ENCODE measurements around the gene CCT6B. TPM values are rescaled to one million over a fixed set of nuclear protein-coding genes. Genes with fewer than 3 reads are reported as not detected.

Gene CCT6B
- total and polyA plus RNA-seq, 9 of the 15 experiments (the other 6 are each of a cell fraction or from before 2014, with no cell fraction given) = 0.25 to 0.91 (median 0.58) TPM

GRCh38 chr17:34974794-34975785 is 13.8 kb upstream of the CCT6B start:
- DNase-seq (ENCODE audit: extremely low read depth in 1 of 4, low spot score in 3 of 4) = no peak
- Histone ChIP-seq H4K20me1 (replicated peaks; ENCODE audit: control insufficient read depth, insufficient read depth, low read length) (no peaks in the 10 kb centered on the region), H2AFZ (ENCODE audit: low read depth, low read length) (no peak overlapping the region), H3K36me3 (ENCODE audit: control insufficient read depth, insufficient read depth, low read length) (no peaks in the 10 kb centered on the region), H3K9me1 (ENCODE audit: control insufficient read depth, insufficient read depth, low read length) (no peaks in the 10 kb centered on the region), H3K9ac (ENCODE audit: insufficient read depth in 1 of 2, low read depth in 2 of 2, low read length in 2 of 2) (no peak overlapping the region), H3K9me3 (replicated peaks; ENCODE audit: control insufficient read depth, insufficient read depth, low read depth, low read length) (no peaks in the 10 kb centered on the region), H3K27ac (ENCODE audit: extremely low read depth, low read depth, low read length) (no peak overlapping the region), H3K27me3 (ENCODE audit: control insufficient read depth in 2 of 2, insufficient read depth in 2 of 2, low read length in 2 of 2) (no peaks in the 10 kb centered on the region), H3K4me3 (no peak overlapping the region), H3K4me1 (replicated peaks in 1 of 2; ENCODE audit: control insufficient read depth in 2 of 2, insufficient read depth in 2 of 2, low read length in 2 of 2) (peaks cover under 1 to 11% of the 10 kb centered on the region in 2 experiments; a peak in 3 of 5 replicates), H3K4me2 (ENCODE audit: insufficient read depth, low read length) (no peak overlapping the region), H3K79me2 (ENCODE audit: control insufficient read depth, insufficient read depth, low read length) (no peaks in the 10 kb centered on the region)
- POLR2A ChIA-PET = interaction anchor here (0.6 to 2.2 kb wide), 5 partner anchors 9 to 109 kb away, joined by 3 to 13 read pairs (median 5); partner anchors contain the start of genes CCT6B and ZNF830
- CTCF ChIA-PET (ENCODE audit: low intra/inter-chr PET ratio) = no interaction called here
- no TSS peak for BruUV-seq (replicated peaks)
- 44% methylated on average over 3 of the region's 3 CpGs for WGBS (ENCODE audit: insufficient coverage, low coverage, missing lambda C conversion rate)
- in situ Hi-C loops (cut with MboI) (no loop called here), intact Hi-C loops (cut with micrococcal nuclease) (no loop called here)
- FAIRE-seq = no peak
- no peak for ATAC-seq
- TF ChIP-seq JUN (IDR thresholded peaks at IDR 0.05; ENCODE audit: borderline replicate concordance, low read depth, low read length) = 0 out of 2 replicates have a peak, but pooled peaks have one; percentile 40
- TF ChIP-seq JUN (CRISPR knock-in tag; IDR thresholded peaks at IDR 0.05; ENCODE audit: borderline replicate concordance) = no peak
- peak; percentile 91 for TF ChIP-seq TFE3 (CRISPR knock-in tag; IDR thresholded peaks at IDR 0.05)
- no peak for TF ChIP-seq MECOM (CRISPR knock-in tag; IDR thresholded peaks at IDR 0.05)
- TF ChIP-seq DPF2 (IDR thresholded peaks at IDR 0.05) = peak; percentile 49
- peak; percentile 27; the same call in 1 of the 2 replicates for TF ChIP-seq MYC (IDR thresholded peaks at IDR 0.05; ENCODE audit: low read depth, low read length)
- TF ChIP-seq MYC (CRISPR knock-in tag; IDR thresholded peaks at IDR 0.05; ENCODE audit: borderline replicate concordance, low read depth) = no peak
- no peak for TF ChIP-seq EWSR1 (IDR thresholded peaks at IDR 0.05; ENCODE audit: borderline replicate concordance, low read depth, partially characterized antibody)
- TF ChIP-seq ATF1 (CRISPR knock-in tag; IDR thresholded peaks at IDR 0.05) = no peak
- TF ChIP-seq ATF1 (tag; IDR thresholded peaks at IDR 0.05) = no peak
